ENCODE results near the gene GAMT. TPM values are rescaled to one million over a fixed set of nuclear protein-coding genes. Genes with fewer than 3 reads are reported as not detected.

GAMT gene
- total and polyA plus RNA-seq, 2 of the 13 experiments (the other 11 are each of a cell fraction or from before 2014, with no cell fraction given) = 115 to 124 TPM

GRCh38 chr19:1400281-1401137, 833 bp downstream of the GAMT start (continued):
- peak; percentile 37; the same call in 1 of the 2 replicates for TF ChIP-seq ZNF792 (CRISPR knock-in tag; IDR thresholded peaks at IDR 0.05)
- TF ChIP-seq FOSL2 (CRISPR knock-in tag; IDR thresholded peaks at IDR 0.05) = peak; percentile 67
- peak; percentile 11; the same call in 1 of the 2 replicates for TF ChIP-seq EEA1 (CRISPR knock-in tag; IDR thresholded peaks at IDR 0.05; ENCODE audit: borderline replicate concordance)
- TF ChIP-seq PBX3 (CRISPR knock-in tag; IDR thresholded peaks at IDR 0.05; ENCODE audit: borderline replicate concordance) = no peak
- TF ChIP-seq ETS1 (CRISPR knock-in tag; IDR thresholded peaks at IDR 0.05) = 0 out of 2 replicates have a peak, but pooled peaks have one; percentile 25
- TF ChIP-seq NFIC (IDR thresholded peaks at IDR 0.05; ENCODE audit: low read length) = no peak
- 0 out of 2 replicates have a peak, but pooled peaks have one; percentile 86 for TF ChIP-seq ZSCAN30 (CRISPR knock-in tag; IDR thresholded peaks at IDR 0.05)
- TF ChIP-seq ZNF563 (CRISPR knock-in tag; IDR thresholded peaks at IDR 0.05) = no peak
- TF ChIP-seq KAT7 (CRISPR knock-in tag; IDR thresholded peaks at IDR 0.05; ENCODE audit: borderline replicate concordance) = 0 out of 2 replicates have a peak, but pooled peaks have one; percentile 37
- no peak for TF ChIP-seq YEATS4 (CRISPR knock-in tag; IDR thresholded peaks at IDR 0.05; ENCODE audit: borderline replicate concordance)
- peak; percentile 71; the same call in 1 of the 2 replicates for TF ChIP-seq ZNF460 (CRISPR knock-in tag; IDR thresholded peaks at IDR 0.05; ENCODE audit: borderline replicate concordance)
- no peak for TF ChIP-seq FOXA1 (IDR thresholded peaks at IDR 0.05)
- peak; percentile 66 for TF ChIP-seq FOXA1 (CRISPR knock-in tag; IDR thresholded peaks at IDR 0.05)
- TF ChIP-seq ZNF749 (CRISPR knock-in tag; IDR thresholded peaks at IDR 0.05; ENCODE audit: borderline replicate concordance) = peak; percentile 47; the same call in 1 of the 2 replicates
- peak; percentile 44 for TF ChIP-seq MED8 (CRISPR knock-in tag; IDR thresholded peaks at IDR 0.05; ENCODE audit: insufficient replicate concordance)
- no peak for TF ChIP-seq HMGA1 (CRISPR knock-in tag; conservative IDR thresholded peaks at IDR 0.05)
- peak; percentile 52; the same call in 1 of the 2 replicates for TF ChIP-seq AFF4 (CRISPR knock-in tag; IDR thresholded peaks at IDR 0.05)
- no peak for TF ChIP-seq ZNF512 (CRISPR knock-in tag; IDR thresholded peaks at IDR 0.05)
- TF ChIP-seq ZNF747 (CRISPR knock-in tag; IDR thresholded peaks at IDR 0.05; ENCODE audit: borderline replicate concordance) = peak; percentile 92; the same call in 1 of the 2 replicates
- TF ChIP-seq ARHGAP35 (CRISPR knock-in tag; IDR thresholded peaks at IDR 0.05; ENCODE audit: borderline replicate concordance) = no peak; the same call in 1 of the 2 replicates
- peak; percentile 79 for TF ChIP-seq FOXJ3 (CRISPR knock-in tag; IDR thresholded peaks at IDR 0.05; ENCODE audit: borderline replicate concordance)
- TF ChIP-seq PITX1 (CRISPR knock-in tag; IDR thresholded peaks at IDR 0.05) = peak; percentile 75; the same call in 1 of the 2 replicates

All from HepG2 (cell line).